ENCODE data around the gene GPC6. TPM values are rescaled to one million over a fixed set of nuclear protein-coding genes. Genes with fewer than 3 reads are reported as not detected.

The GPC6 gene
- polyA plus RNA-seq, 1 donor (not counting 4 experiments of a cell fraction or from before 2014, with no cell fraction given) = 0.42 TPM

GRCh38 chr13:93407551-93407950, 180.9 kb downstream of the GPC6 start:
- Histone ChIP-seq H3K9ac (ENCODE audit: control insufficient read depth, extremely low read depth, insufficient read depth, low read length) (no peak overlapping the region), H4K20me1 (ENCODE audit: control insufficient read depth, extremely low read depth, insufficient read depth, low read length) (no peaks in the 10 kb centered on the region), H3K9me3 (ENCODE audit: control insufficient read depth, low read depth, low read length) (no peaks in the 10 kb centered on the region), H3K27me3 (ENCODE audit: control insufficient read depth, extremely low read depth, insufficient read depth, low read length) (no peaks in the 10 kb centered on the region), H3K4me1 (ENCODE audit: control insufficient read depth, extremely low read depth, insufficient read depth, low read length) (no peaks in the 10 kb centered on the region), H3K36me3 (ENCODE audit: control insufficient read depth in 2 of 2, extremely low read depth in 1 of 2, insufficient read depth in 2 of 2, low read length in 2 of 2) (no peaks in the 10 kb centered on the region), H3K4me3 (ENCODE audit: control insufficient read depth in 2 of 3, extremely low read depth in 1 of 3, insufficient read depth in 2 of 3, low read depth in 1 of 3, low read length in 3 of 3) (no peak overlapping the region), H3K27ac (ENCODE audit: control insufficient read depth, insufficient read depth, low read length) (no peak overlapping the region), H2AFZ (ENCODE audit: control insufficient read depth, low read length) (no peak overlapping the region), H3K79me2 (ENCODE audit: control insufficient read depth, insufficient read depth, low read length) (no peaks in the 10 kb centered on the region), H3K9me1 (ENCODE audit: control insufficient read depth, extremely low read depth, insufficient read depth, low read length) (no peaks in the 10 kb centered on the region), H3K4me2 (ENCODE audit: control insufficient read depth, extremely low read depth, insufficient read depth, low read depth, low read length) (no peak overlapping the region)
- dilution Hi-C loops (cut with MboI; ENCODE audit: extremely low pct_ligation_motif_present, low sequenced_read_pairs) = no loop called here
- TF ChIP-seq EZH2 (IDR thresholded peaks at IDR 0.05; ENCODE audit: low read length) (no peak), CTCF (optimal IDR thresholded peaks at IDR 0.05 in 1 of 3, IDR thresholded peaks at IDR 0.05 in 1 of 3, conservative IDR thresholded peaks at IDR 0.05 in 1 of 3; ENCODE audit: extremely low read depth in 1 of 3, insufficient read depth in 2 of 3, low read length in 3 of 3) (no peak)
- DNase-seq (ENCODE audit: low read depth, low spot score) = no peak
- no peak for FAIRE-seq

- dilution Hi-C loops (cut with MboI; ENCODE audit: extremely low pct_ligation_motif_present, low sequenced_read_pairs) = no loop called here
- FAIRE-seq (no peak), DNase-seq (ENCODE audit: low read depth, low spot score) (no peak)
- Histone ChIP-seq H4K20me1 (ENCODE audit: control insufficient read depth, extremely low read depth, insufficient read depth, low read length) (no peaks in the 10 kb centered on the region), H3K9me3 (ENCODE audit: control insufficient read depth, low read depth, low read length) (no peaks in the 10 kb centered on the region), H3K9me1 (ENCODE audit: control insufficient read depth, extremely low read depth, insufficient read depth, low read length) (no peaks in the 10 kb centered on the region), H3K79me2 (ENCODE audit: control insufficient read depth, insufficient read depth, low read length) (no peaks in the 10 kb centered on the region), H3K4me2 (ENCODE audit: control insufficient read depth, extremely low read depth, insufficient read depth, low read depth, low read length) (no peak overlapping the region), H3K36me3 (ENCODE audit: control insufficient read depth in 2 of 2, extremely low read depth in 1 of 2, insufficient read depth in 2 of 2, low read length in 2 of 2) (no peaks in the 10 kb centered on the region), H3K4me3 (ENCODE audit: control insufficient read depth in 2 of 3, extremely low read depth in 1 of 3, insufficient read depth in 2 of 3, low read depth in 1 of 3, low read length in 3 of 3) (no peak overlapping the region), H3K27me3 (ENCODE audit: control insufficient read depth, extremely low read depth, insufficient read depth, low read length) (no peaks in the 10 kb centered on the region), H3K9ac (ENCODE audit: control insufficient read depth, extremely low read depth, insufficient read depth, low read length) (no peak overlapping the region), H3K27ac (ENCODE audit: control insufficient read depth, insufficient read depth, low read length) (no peak overlapping the region), H2AFZ (ENCODE audit: control insufficient read depth, low read length) (no peak overlapping the region), H3K4me1 (ENCODE audit: control insufficient read depth, extremely low read depth, insufficient read depth, low read length) (no peaks in the 10 kb centered on the region)
- no peak for TF ChIP-seq CTCF (optimal IDR thresholded peaks at IDR 0.05 in 1 of 3, IDR thresholded peaks at IDR 0.05 in 1 of 3, conservative IDR thresholded peaks at IDR 0.05 in 1 of 3; ENCODE audit: extremely low read depth in 1 of 3, insufficient read depth in 2 of 3, low read length in 3 of 3)
- no peak for TF ChIP-seq EZH2 (IDR thresholded peaks at IDR 0.05; ENCODE audit: low read length)
These were observed 182.4 kb downstream of the GPC6 start for GRCh38 chr13:93409001-93409400.

All from keratinocyte (primary cell).